Measurements from ENCODE around the gene PPHLN1.

DNA sequence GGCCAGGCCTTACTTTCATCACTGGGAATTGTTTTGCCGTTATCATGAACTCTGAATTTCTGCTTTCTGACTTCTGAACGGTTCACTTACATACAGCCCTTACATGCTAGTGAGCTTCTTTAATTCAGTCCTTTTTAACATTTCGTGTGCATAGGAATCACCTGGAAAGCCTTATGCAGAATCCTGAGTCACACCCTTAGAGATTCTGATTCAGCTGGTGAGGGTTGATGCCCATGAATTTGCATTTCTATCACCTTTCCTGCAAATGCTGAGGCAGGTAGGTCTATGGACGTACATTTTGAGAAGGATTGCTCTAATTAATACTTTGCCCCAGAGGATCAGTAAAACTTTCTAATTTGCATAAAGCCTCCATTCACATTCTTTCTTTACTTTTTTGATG, 44.0 kb downstream of the PPHLN1 start:
- TF ChIP-seq, protein P1, sequence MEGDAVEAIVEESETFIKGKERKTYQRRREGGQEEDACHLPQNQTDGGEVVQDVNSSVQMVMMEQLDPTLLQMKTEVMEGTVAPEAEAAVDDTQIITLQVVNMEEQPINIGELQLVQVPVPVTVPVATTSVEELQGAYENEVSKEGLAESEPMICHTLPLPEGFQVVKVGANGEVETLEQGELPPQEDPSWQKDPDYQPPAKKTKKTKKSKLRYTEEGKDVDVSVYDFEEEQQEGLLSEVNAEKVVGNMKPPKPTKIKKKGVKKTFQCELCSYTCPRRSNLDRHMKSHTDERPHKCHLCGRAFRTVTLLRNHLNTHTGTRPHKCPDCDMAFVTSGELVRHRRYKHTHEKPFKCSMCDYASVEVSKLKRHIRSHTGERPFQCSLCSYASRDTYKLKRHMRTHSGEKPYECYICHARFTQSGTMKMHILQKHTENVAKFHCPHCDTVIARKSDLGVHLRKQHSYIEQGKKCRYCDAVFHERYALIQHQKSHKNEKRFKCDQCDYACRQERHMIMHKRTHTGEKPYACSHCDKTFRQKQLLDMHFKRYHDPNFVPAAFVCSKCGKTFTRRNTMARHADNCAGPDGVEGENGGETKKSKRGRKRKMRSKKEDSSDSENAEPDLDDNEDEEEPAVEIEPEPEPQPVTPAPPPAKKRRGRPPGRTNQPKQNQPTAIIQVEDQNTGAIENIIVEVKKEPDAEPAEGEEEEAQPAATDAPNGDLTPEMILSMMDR (conservative IDR thresholded peaks at IDR 0.05 in 1 of 2, IDR thresholded peaks at IDR 0.05 in 1 of 2; ENCODE audit: extremely low read depth in 1 of 2, insufficient read depth in 1 of 2, low read depth in 1 of 2, low read length in 2 of 2) = no peak
- TF ChIP-seq EZH2 (IDR thresholded peaks at IDR 0.05; ENCODE audit: borderline replicate concordance, low read length) = no peak
